Lower leg skin (tissue), 4 donors: Measurements from ENCODE around the gene PLXNC1. TPM values are rescaled to one million over a fixed set of nuclear protein-coding genes. Genes with fewer than 3 reads are reported as not detected.

Experiments used
- DNase-seq, 2 donors: peaks; one replicate each; pipeline ENCODE4 v3.0.0-alpha.2; 2019; ENCODE audit warnings: low spot score in 2 of 2
- H3K4me3 ChIP-seq: fragments of 200-600 bp; sonication (generic); 2 replicates; pipeline ENCODE4 v1.5.1; 2017; ENCODE audit warnings: mild to moderate bottlenecking, low read depth; ENCODE audit not compliant: poor library complexity, severe bottlenecking
- POLR2A ChIP-seq, 2 donors: fragments of 450-650 bp; IDR thresholded peaks; one replicate each; pipeline ENCODE4 v1.6.1; 2016 to 2017; ENCODE audit warnings: antibody characterized with exemption in 2 of 2, mild to moderate bottlenecking in 1 of 2, moderate library complexity in 1 of 2
- WGBS, 2 donors: methylation state at CpG; one replicate each; pipeline ENCODE4 v1.1.5; 2018; 5-methylcytosine and 5-hydroxymethylcytosine counted together
- intact Hi-C: fragments of 100-400 bp; cut with DNase I; formaldehyde crosslinking; loops from one replicate; pipeline ENCODE4 v1.15.0; 2023; ENCODE audit warnings: low total_unique reads
- total RNA-seq, 4 donors: library from RNA; depleted of rRNA; stranded (reverse); fragments of >200 nt; gene quantifications; one replicate each; pipeline ENCODE4 v1.1.0, GENCODE V29; 2016
- TF ChIP-seq, protein P1 (sequence below), 3 donors: fragments of 450-650 bp; IDR thresholded peaks; one replicate each; pipeline ENCODE4 v1.5.1; 2016; ENCODE audit warnings: antibody characterized with exemption in 3 of 3, mild to moderate bottlenecking in 3 of 3, moderate library complexity in 2 of 3

Gene PLXNC1
- total RNA-seq, 4 donors from 2014 or later: 7.6 to 10.8 (median 8.2) TPM

DNA sequence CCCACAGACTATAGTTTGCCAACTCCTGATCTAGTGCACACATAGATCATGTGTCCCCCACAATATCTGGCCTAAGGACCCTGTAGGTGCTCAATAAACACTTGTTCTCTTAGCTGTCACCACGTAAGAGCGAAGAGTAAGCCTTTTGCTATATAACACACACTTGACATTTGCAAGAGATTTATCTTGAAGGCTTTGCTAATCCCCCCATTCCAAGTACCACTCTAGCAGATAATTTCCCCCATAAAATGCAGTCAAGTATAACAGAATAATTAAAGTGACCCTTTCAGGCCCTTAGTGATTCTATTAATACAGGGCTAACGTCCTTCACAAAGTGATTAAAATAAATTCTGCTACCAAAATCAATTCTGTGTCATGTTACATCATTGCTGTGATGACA is 87.5 kb downstream of the PLXNC1 start:
- intact Hi-C loops: no loop called here
- DNase-seq: no peak
- H3K4me3 ChIP-seq: no peak overlapping the region
- TF ChIP-seq POLR2A (IDR thresholded peaks at IDR 0.05): no peak
- TF ChIP-seq, protein P1, sequence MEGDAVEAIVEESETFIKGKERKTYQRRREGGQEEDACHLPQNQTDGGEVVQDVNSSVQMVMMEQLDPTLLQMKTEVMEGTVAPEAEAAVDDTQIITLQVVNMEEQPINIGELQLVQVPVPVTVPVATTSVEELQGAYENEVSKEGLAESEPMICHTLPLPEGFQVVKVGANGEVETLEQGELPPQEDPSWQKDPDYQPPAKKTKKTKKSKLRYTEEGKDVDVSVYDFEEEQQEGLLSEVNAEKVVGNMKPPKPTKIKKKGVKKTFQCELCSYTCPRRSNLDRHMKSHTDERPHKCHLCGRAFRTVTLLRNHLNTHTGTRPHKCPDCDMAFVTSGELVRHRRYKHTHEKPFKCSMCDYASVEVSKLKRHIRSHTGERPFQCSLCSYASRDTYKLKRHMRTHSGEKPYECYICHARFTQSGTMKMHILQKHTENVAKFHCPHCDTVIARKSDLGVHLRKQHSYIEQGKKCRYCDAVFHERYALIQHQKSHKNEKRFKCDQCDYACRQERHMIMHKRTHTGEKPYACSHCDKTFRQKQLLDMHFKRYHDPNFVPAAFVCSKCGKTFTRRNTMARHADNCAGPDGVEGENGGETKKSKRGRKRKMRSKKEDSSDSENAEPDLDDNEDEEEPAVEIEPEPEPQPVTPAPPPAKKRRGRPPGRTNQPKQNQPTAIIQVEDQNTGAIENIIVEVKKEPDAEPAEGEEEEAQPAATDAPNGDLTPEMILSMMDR (IDR thresholded peaks at IDR 0.05): no peak
- WGBS, 2 donors: 87 to 89% methylated on average over 3 of the region's 3 CpGs

DNA sequence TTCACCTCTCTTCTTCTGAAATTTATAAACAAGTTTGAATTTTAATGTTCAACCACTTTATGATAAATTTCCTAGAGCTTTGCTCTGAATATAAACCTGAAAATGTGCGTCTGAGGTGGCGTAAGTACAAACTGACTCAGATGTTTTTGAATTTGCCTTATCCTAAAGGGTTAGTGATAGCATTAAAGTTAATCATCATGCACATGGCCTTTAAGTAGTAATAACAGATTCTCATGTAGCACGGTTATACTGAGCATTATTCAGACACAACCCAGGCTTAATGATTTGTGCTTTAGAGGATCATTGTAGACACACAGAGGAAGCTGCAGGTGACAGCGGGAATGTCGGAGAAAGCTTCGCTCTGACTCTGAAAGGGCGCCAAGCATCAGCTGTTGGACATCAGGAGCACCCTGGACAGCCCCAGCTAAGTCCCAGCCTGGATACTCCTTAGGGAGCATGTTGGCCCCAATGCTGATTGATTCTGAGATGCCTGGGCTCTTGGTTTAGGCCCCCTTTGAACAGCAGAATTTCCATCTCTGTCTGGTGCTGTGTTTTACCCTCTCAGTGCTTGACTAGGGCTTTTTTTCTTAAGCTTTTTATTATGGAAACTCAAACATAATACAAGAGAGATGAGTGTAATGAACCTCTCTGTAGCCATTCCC is 91.1 kb downstream of the PLXNC1 start:
- intact Hi-C loops: no loop called here
- no peak overlapping the region for H3K4me3 ChIP-seq
- no peak for DNase-seq
- WGBS, 2 donors: 94 to 97% methylated on average over 7 of the region's 7 CpGs
- TF ChIP-seq POLR2A (IDR thresholded peaks at IDR 0.05): no peak
- TF ChIP-seq, protein P1 (IDR thresholded peaks at IDR 0.05): no peak

DNA sequence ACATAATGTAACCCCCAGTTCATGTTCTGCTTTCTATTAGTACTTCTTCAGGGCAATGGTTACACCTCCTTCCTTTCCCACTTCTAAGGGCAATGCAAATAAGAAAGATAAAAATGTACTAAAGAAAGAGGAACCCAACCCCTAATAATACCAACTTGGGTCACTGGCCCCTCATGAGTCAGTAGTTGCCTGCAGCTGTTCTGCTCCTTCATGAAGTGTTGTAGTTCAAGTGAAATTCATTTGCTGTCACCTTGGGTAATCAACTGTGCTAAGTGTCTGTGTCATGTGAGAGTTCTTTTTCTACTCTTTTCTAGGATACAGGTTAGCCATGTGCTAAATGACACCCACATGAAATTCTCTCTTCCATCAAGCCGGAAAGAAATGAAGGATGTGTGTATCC is 91.8 kb downstream of the PLXNC1 start:
- intact Hi-C loops: no loop called here
- DNase-seq: no peak
- no peak overlapping the region for H3K4me3 ChIP-seq
- TF ChIP-seq POLR2A (IDR thresholded peaks at IDR 0.05): no peak
- 81 to 96% methylated on average over 1 of the region's 1 CpG for WGBS, 2 donors

DNA sequence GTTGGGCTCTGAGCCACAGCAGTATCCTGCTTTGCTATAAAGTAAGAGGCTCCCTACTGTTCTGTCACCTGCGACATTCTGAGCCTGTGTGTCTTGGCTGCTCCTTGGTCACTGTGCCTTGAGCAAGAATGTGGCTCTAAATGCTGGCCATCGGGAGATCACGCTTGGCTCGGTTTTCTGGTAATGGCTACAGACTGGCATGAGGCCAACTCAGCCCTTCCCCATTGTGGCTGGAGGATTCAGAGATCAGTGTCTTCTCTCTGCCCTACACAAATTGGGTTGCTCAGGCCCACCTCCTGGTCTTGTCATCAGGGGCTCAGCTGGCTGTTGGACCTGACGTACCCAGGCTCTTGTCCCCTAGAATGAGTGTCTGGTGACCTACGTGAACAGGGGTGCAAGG is 94.5 kb downstream of the PLXNC1 start:
- intact Hi-C loops: no loop called here
- 89 to 93% methylated on average over 6 of the region's 6 CpGs for WGBS, 2 donors
- DNase-seq: no peak
- TF ChIP-seq, protein P1 (IDR thresholded peaks at IDR 0.05): no peak
- no peak for TF ChIP-seq POLR2A (IDR thresholded peaks at IDR 0.05)
- H3K4me3 ChIP-seq: no peak overlapping the region

DNA sequence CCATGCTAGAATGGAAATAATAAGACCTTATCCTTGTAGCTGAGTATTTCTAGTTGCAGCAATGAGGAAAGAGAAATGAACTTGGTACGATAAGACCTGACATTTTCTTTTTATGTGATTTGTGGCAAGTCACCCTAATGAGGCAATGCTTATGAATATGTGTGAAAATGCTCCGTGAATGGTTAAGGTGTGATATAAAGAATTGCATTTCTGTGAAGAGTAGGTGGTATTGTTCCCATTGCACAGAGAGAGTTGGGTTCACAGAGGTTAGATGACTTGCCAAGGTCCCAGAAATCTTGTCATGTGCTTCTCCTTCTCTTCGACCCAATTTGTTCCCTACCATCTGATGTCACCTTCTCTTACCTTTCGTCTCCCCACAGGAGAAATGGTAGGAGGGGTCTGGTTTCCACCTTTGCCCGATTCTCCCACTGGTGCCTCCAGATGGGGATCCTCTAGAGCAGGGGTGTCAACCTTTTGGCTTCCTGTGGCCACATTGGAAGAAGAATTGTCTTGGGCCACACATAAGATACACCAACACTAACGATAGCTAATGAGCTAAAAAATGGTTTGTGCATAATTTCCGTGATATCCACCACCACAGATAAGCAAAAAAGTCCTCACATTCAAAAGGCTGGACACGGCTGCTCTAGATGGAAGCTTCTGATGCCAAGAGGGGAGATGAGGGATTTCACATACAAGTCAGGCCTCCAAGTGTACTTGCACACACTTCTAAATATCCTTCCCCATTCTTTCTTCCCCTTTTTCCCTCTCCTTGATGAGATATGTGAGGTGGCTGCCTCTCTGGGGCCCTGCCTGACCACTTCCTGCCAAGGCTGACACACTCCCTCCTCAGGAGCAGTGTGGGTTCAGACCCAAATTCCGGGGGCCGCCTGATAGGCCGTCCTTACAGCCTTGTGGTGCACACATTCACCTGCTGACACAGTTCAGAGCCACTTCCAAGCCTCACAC is 96.1 kb downstream of the PLXNC1 start:
- TF ChIP-seq, protein P1 (IDR thresholded peaks at IDR 0.05): no peak
- TF ChIP-seq POLR2A (IDR thresholded peaks at IDR 0.05): no peak
- no peak overlapping the region for H3K4me3 ChIP-seq
- whole genome bisulfite sequencing, 2 donors: 80 to 82% methylated on average over 11 of the region's 11 CpGs
- no peak for DNase-seq
- intact Hi-C loops: no loop called here
